ENCODE data around the gene BEGAIN.
A peak's percentile ranks its signal among the peaks of the same experiment; 100 is the strongest.

BEGAIN gene

GRCh38 chr14:100546051-100546443, 41.2 kb downstream of the BEGAIN start:
- no peak for TF ChIP-seq CTCF (IDR thresholded peaks at IDR 0.05; ENCODE audit: borderline replicate concordance, control extremely low read depth, extremely low read depth, insufficient read depth, missing control alignments)
- DNase-seq (ENCODE audit: low spot score) = peak; percentile 83
- in situ Hi-C loops (cut with MboI; ENCODE audit: low sequenced_read_pairs, unreplicated experiment) = no loop called here

GRCh38 chr14:100545359-100545758, 41.9 kb downstream of the BEGAIN start:
- DNase-seq (ENCODE audit: low spot score) = no peak
- in situ Hi-C loops (cut with MboI; ENCODE audit: low sequenced_read_pairs, unreplicated experiment) = no loop called here
- TF ChIP-seq CTCF (IDR thresholded peaks at IDR 0.05; ENCODE audit: borderline replicate concordance, control extremely low read depth, extremely low read depth, insufficient read depth, missing control alignments) = no peak

- in situ Hi-C loops (cut with MboI; ENCODE audit: low sequenced_read_pairs, unreplicated experiment) = no loop called here
- no peak for DNase-seq (ENCODE audit: low spot score)
- no peak for TF ChIP-seq CTCF (IDR thresholded peaks at IDR 0.05; ENCODE audit: borderline replicate concordance, control extremely low read depth, extremely low read depth, insufficient read depth, missing control alignments)
Observed at GRCh38 chr14:100544506-100545141, 42.6 kb downstream of the BEGAIN start.

GRCh38 chr14:100543471-100544455, 43.5 kb downstream of the BEGAIN start:
- no peak for DNase-seq (ENCODE audit: low spot score)
- in situ Hi-C loops (cut with MboI; ENCODE audit: low sequenced_read_pairs, unreplicated experiment) = no loop called here

GRCh38 chr14:100542619-100543205, 44.5 kb downstream of the BEGAIN start:
- in situ Hi-C loops (cut with MboI; ENCODE audit: low sequenced_read_pairs, unreplicated experiment) = no loop called here
- no peak for DNase-seq (ENCODE audit: low spot score)
- TF ChIP-seq CTCF (IDR thresholded peaks at IDR 0.05; ENCODE audit: borderline replicate concordance, control extremely low read depth, extremely low read depth, insufficient read depth, missing control alignments) = no peak

More at GRCh38 chr14:100543471-100544455, 43.5 kb downstream of the BEGAIN start:
- no peak for TF ChIP-seq CTCF (IDR thresholded peaks at IDR 0.05; ENCODE audit: borderline replicate concordance, control extremely low read depth, extremely low read depth, insufficient read depth, missing control alignments)
